ENCODE measurements around the gene GNG7.
"Not testable (repeated sequence)": the region's sequence is repeated elsewhere in the genome, so short reads cannot be mapped to it uniquely, and the experiment has no call there.

The GNG7 gene

GRCh38 chr19:2636141-2636896, 66.2 kb downstream of the GNG7 start:
- peak; percentile 32 for ATAC-seq
- Mint-ChIP-seq H3K36me3 (peaks cover 11% of the 10 kb centered on the region), H3K4me3 (no peak overlapping the region), H3K27ac (peak overlapping the region; percentile 86), H3K27me3 (no peaks in the 10 kb centered on the region), H3K4me1 (peaks cover 96% of the 10 kb centered on the region), H3K9me3 (no peaks in the 10 kb centered on the region)

GRCh38 chr19:2634960-2635359, 67.5 kb downstream of the GNG7 start:
- H3K4me3 Mint-ChIP-seq, result peak overlapping the region; percentile 51

DNA sequence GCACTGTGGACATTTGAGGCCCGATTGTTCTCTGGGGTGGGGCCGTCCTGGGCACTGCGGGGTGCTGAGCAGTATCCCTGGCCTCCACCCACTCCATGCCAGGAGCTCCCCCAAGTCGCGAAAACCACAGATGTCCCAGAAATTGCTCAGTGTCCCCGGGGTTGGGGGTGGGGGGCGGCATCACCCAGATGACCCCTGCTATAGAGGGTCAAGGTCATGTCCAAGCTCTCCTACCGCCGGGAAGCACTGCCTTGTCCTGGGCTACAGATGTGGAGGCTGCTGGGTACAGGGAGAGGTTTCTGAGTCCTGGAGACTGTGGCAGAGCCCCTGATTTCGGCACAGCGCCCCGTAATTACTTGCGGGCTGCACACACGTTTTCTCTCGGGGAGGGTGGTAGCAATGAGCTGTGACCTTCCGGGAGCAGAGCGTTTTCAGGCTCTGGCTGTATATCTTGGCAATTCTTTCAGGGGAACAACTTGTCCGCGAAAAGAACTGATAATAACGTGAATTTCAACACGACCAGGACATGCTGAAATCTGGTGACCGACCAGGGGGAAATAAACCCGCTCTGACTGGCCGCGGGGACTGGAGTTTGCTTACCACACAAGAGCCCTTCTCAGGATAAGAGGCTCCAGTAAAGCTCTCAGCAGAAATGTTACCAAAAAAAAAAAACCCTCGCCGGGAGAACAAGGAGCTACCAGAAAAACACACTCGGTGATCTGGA, 68.1 kb downstream of the GNG7 start:
- H3K4me3 Mint-ChIP-seq, result peak overlapping the region; percentile 51
- no peak for ATAC-seq
- H3K27me3 Mint-ChIP-seq, result no peaks in the 10 kb centered on the region
- peaks cover 92% of the 10 kb centered on the region for H3K4me1 Mint-ChIP-seq
- peaks cover 12% of the 10 kb centered on the region for H3K36me3 Mint-ChIP-seq
- H3K27ac Mint-ChIP-seq, result peak overlapping the region; percentile 86
- H3K9me3 Mint-ChIP-seq, result peaks cover 1% of the 10 kb centered on the region

More at GRCh38 chr19:2634960-2635359, 67.5 kb downstream of the GNG7 start:
- H3K36me3 Mint-ChIP-seq, result peaks cover 11% of the 10 kb centered on the region
- no peak for ATAC-seq
- H3K27ac Mint-ChIP-seq, result peak overlapping the region; percentile 86
- H3K27me3 Mint-ChIP-seq, result no peaks in the 10 kb centered on the region
- H3K9me3 Mint-ChIP-seq, result no peaks in the 10 kb centered on the region
- peaks cover 90% of the 10 kb centered on the region for H3K4me1 Mint-ChIP-seq

DNA sequence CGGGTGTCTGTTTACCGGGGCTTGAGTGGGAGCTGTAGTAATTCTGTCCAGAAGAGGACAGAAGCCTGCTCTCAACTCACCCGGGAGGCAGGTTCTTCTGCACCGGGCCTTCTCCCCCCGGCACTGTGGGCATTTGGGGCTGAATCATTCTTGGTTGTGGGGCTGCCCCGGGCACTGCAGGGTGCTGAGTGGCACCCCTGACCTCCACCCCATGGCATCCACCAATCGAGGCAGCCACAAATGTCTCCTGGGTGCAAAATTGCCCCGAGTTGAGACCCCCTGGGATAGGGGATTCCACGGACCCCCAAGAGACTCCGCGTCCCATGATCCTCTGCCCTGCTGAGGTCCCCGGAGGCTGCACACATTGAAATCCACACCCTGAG, 68.8 kb downstream of the GNG7 start:
- peaks cover 94% of the 10 kb centered on the region for H3K4me1 Mint-ChIP-seq
- peak overlapping the region; percentile 86 for H3K27ac Mint-ChIP-seq
- peak; percentile 71 for ATAC-seq
- H3K36me3 Mint-ChIP-seq, result peaks cover 20% of the 10 kb centered on the region
- peaks cover 4% of the 10 kb centered on the region for H3K9me3 Mint-ChIP-seq
- no peaks in the 10 kb centered on the region for H3K27me3 Mint-ChIP-seq
- H3K4me3 Mint-ChIP-seq, result peak overlapping the region; percentile 51

DNA sequence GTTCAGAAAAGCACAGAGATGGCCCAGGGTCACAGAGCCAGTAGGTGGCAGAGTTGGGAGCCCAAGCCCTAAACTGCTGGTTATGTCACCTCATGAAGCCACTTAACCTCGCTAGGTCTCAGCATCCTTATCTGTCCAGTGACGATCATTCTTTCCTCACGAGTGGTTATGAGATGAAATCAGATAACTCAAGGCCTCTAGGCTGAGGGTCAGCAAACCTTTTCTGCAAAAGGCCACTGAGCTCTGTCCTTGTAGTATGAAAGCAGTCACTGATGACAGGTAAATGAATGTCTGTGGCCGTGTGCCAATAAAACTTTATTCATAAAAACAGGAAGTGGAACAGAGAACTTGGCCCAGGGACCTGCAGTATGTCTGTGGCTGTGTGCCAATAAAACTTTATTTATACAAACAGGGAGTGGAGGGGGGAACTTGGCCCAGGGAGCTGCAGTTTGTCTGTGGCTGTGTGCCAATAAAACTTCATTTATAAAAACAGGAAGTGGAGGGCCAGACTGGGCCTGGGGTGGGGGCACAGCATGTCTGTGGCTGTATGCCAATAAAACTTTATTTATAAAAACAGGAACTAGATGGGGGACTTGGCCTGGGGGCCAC, 71.2 kb downstream of the GNG7 start:
- peaks cover 95% of the 10 kb centered on the region for H3K4me1 Mint-ChIP-seq
- H3K27me3 Mint-ChIP-seq, result no peaks in the 10 kb centered on the region
- peak overlapping the region; percentile 86 for H3K27ac Mint-ChIP-seq
- no peak for ATAC-seq
- peaks cover 23% of the 10 kb centered on the region for H3K36me3 Mint-ChIP-seq
- peaks cover 6% of the 10 kb centered on the region for H3K9me3 Mint-ChIP-seq
- H3K4me3 Mint-ChIP-seq, result peak overlapping the region; percentile 12

- no peak for ATAC-seq
- no peak overlapping the region for H3K4me3 Mint-ChIP-seq
- peaks cover 23% of the 10 kb centered on the region for H3K36me3 Mint-ChIP-seq
- H3K9me3 Mint-ChIP-seq, result peaks cover 6% of the 10 kb centered on the region
- H3K4me1 Mint-ChIP-seq, result peaks cover 95% of the 10 kb centered on the region
- peak overlapping the region; percentile 93 for H3K27ac Mint-ChIP-seq
- no peaks in the 10 kb centered on the region for H3K27me3 Mint-ChIP-seq
These were observed 72.0 kb downstream of the GNG7 start for GRCh38 chr19:2630352-2631001.

DNA sequence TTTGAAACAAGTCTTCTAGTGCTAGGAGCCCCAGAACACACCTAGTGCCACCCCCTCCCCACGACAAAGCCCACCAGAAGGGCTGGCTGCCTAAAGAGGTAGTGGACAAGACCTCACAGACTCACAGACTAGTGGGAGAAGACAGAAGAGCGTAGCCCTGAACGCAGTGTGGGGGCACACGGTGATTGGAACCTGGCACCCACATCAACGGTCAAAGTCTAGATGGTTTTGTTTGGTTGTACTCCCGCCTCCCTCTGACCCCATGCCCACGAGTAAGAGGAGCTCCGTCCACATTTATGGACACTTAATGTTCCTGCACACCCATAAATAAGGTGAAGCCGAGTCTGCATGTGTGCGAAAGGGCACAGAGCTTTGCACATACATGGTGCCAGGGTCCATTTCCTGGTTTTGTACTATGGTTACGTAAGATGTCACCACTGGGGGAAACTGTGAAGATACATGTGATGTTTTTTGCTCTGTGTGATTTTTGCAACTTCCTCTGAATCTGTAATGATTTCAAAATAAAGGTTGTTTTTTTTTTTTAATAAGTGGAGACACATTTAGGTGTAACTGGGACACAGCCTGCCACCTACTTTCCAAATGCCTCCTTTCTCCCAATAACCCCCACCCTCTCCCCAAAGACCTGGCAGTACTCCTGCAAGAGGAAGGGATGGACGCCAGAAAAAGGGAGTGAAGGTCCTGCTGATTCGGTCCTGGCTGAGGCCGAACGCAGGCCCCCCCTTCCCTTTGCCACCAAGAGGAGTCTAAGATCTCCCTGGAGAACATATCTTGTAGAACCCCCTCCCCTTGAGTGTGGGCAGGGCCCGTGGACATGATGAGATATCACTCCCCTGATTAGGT, 72.8 kb downstream of the GNG7 start:
- Mint-ChIP-seq H3K36me3 (peaks cover 23% of the 10 kb centered on the region), H3K27me3 (no peaks in the 10 kb centered on the region), H3K4me1 (peaks cover 95% of the 10 kb centered on the region), H3K27ac (peak overlapping the region; percentile 93), H3K4me3 (peak overlapping the region; percentile 39), H3K9me3 (peaks cover 6% of the 10 kb centered on the region)
- no peak for ATAC-seq

DNA sequence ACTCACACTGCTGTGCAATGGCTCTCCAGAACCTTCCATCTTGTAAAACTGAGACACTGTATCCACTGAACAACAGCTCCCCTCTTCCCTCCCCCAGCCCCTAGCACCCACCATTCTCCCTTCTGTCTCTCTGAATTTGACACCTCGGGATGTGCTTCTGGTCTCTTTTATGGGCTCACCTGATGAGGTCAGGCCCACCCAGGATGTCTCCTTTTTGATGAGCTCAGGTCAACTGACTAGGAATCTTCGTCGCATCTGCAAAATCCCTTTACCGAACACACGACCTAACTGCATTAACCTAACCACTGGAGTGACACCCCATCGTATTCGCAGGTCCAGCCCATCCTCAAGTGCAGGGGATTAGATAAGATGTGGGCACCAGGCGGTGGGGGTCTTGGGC, 73.9 kb downstream of the GNG7 start:
- Mint-ChIP-seq H3K4me3 (no peak overlapping the region), H3K36me3 (peaks cover 23% of the 10 kb centered on the region), H3K4me1 (peaks cover 95% of the 10 kb centered on the region), H3K27ac (peak overlapping the region; percentile 93), H3K27me3 (no peaks in the 10 kb centered on the region), H3K9me3 (peaks cover 6% of the 10 kb centered on the region)
- ATAC-seq, result no peak

DNA sequence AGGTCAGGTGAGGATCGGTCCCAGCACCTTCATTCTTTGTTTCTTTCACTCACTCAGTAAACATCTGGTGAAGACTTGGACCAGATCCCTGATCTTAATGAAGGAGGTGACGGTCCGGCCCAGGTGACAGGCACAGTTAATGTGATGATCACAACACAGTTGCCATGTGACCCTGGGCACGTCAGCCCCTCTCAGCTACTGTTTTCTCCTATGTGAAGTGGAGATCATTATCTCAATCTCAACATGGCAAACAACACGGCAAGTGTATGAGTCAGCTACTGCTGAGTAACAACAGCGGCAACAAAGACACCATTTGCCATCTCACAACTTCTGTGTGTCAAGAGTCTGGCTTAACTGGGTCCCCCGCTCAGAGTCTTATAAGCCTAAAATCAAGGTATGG, 74.6 kb downstream of the GNG7 start:
- Mint-ChIP-seq H3K9me3 (peaks cover 6% of the 10 kb centered on the region), H3K36me3 (peaks cover 23% of the 10 kb centered on the region), H3K4me1 (peaks cover 91% of the 10 kb centered on the region), H3K27ac (peak overlapping the region; percentile 93), H3K27me3 (no peaks in the 10 kb centered on the region), H3K4me3 (peak overlapping the region; percentile 51)
- no peak for ATAC-seq

DNA sequence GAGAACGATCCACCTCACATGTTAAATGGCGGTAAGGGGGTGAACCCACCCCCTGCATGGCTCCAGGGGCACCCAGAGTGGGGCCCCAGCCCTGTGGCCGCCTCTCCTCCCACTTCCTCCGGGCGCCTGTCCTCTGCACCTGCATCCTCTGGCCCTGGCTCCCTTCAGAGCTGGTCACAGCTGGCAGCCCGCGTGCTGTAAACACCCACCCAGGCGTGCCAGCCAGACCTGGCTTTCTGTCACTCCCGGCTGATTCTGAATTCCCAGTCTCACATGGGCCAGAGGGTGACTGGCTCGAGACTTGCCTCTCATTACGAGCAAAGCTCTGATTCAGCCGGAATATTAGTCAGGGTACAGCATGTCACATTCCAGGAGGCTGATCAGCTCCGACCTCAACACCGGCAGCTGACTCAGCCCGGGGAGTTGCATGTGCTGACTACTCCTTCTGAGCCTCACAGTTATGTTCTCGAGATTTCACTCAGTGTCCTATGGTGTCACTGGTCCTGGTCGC, 75.1 kb downstream of the GNG7 start:
- Mint-ChIP-seq H3K36me3 (peaks cover 23% of the 10 kb centered on the region), H3K27ac (peak overlapping the region; percentile 93), H3K27me3 (no peaks in the 10 kb centered on the region), H3K9me3 (peaks cover 6% of the 10 kb centered on the region), H3K4me3 (peak overlapping the region; percentile 51), H3K4me1 (peaks cover 91% of the 10 kb centered on the region)
- ATAC-seq, result peak; percentile 87

DNA sequence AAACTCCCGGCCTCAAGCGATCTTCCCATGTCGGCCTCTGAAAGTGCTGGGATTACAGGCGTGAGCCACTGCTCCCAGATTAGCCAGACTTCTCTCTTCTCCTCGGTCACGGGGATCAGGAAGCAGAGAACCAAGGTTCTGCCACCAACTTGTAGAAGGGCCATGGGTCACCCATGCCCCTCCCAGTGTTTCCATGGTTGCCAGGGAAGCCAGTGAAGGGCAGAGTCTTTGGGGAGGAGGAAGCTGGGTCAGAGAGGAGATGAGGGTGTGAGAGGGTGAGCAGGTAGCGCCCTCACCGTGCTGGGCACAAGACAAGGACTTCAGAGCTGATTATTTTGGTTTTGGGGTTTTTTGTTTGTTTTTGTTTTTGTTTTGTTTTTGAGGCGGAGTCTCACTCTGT, 77.1 kb downstream of the GNG7 start:
- peaks cover 95% of the 10 kb centered on the region for H3K4me1 Mint-ChIP-seq
- no peaks in the 10 kb centered on the region for H3K27me3 Mint-ChIP-seq
- peaks cover 6% of the 10 kb centered on the region for H3K9me3 Mint-ChIP-seq
- peak overlapping the region; percentile 93 for H3K27ac Mint-ChIP-seq
- no peak for ATAC-seq
- peaks cover 14% of the 10 kb centered on the region for H3K36me3 Mint-ChIP-seq
- H3K4me3 Mint-ChIP-seq, result peak overlapping the region; percentile 36

- H3K36me3 Mint-ChIP-seq, result peaks cover 13% of the 10 kb centered on the region
- peak overlapping the region; percentile 93 for H3K27ac Mint-ChIP-seq
- H3K9me3 Mint-ChIP-seq, result peaks cover 6% of the 10 kb centered on the region
- peaks cover 96% of the 10 kb centered on the region for H3K4me1 Mint-ChIP-seq
- H3K27me3 Mint-ChIP-seq, result no peaks in the 10 kb centered on the region
- peak overlapping the region; percentile 59 for H3K4me3 Mint-ChIP-seq
- ATAC-seq, result peak; percentile 56
These were observed 77.9 kb downstream of the GNG7 start for GRCh38 chr19:2624537-2625091.

DNA sequence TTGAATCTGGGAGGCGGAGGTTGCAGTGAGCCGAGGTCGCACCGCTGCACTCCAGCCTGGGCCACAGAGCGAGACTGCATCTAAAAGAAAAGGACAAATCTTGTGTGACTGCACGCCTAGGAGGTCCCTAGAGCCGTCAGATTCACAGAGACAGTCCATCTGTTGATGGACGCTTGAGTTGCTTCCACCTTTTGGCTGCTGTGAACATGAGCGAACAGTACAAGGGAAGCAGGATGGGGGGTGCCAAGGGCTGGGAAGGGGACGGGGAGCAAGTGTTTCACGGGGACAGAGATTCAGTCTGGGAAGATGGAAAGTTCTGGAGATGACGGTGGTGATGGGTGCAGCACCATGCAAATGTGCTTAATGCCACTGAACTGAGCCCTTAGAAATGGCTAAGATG, 78.7 kb downstream of the GNG7 start:
- Mint-ChIP-seq H3K4me1 (peaks cover 96% of the 10 kb centered on the region), H3K27ac (peak overlapping the region; percentile 93), H3K4me3 (peak overlapping the region; percentile 59), H3K9me3 (peaks cover 3% of the 10 kb centered on the region), H3K36me3 (peaks cover 5% of the 10 kb centered on the region), H3K27me3 (no peaks in the 10 kb centered on the region)
- ATAC-seq, result no peak

- ATAC-seq, H3K27me3 Mint-ChIP-seq, H3K9me3 Mint-ChIP-seq, H3K36me3 Mint-ChIP-seq: not testable (repeated sequence)
- peak overlapping the region; percentile 66 for H3K4me3 Mint-ChIP-seq
- peaks cover 96% of the 10 kb centered on the region for H3K4me1 Mint-ChIP-seq
- H3K27ac Mint-ChIP-seq, result peak overlapping the region; percentile 93
These were observed 80.0 kb downstream of the GNG7 start for GRCh38 chr19:2622371-2622961.

Measured in stimulated activated memory B cell treated with anti-CD40 and anti-IgM and Interleukin-4, amounts not matched to agents 10 μg/mL and 1 μg/mL and 100 μg/mL, for 72 hours (primary cell).